Activated effector memory CD4-positive, alpha-beta T cell treated with anti-CD3 and anti-CD28 coated beads, Interleukin-2, amount 50 U/mL, for 16 hours (primary cell): ENCODE measurements around the gene MYRF.

Experiments used
- DNase-seq: peaks from one replicate; pipeline ENCODE4 v3.0.0-alpha.2; 2020

Gene MYRF

DNA sequence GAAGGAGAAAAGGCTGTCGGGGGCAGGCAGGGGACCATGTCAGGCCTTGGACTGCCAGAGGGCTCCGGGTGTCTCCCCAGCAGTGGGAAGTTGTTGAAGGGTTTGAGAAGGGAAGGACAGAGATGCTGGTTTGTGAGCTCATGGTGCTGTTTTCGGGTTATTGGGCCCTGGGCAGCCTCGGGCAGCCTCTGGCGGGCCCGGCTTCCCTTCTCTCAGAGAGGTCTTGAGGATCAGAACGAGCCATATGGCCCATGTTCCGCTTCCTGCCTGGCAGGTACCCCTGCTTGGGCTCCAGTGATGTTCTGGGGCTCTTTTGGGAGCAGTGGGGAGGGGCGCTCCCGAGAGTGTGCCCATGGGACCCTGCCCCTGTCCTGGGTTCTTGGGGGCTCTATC is 9.8 kb downstream of the MYRF start:
- no peak for DNase-seq

- no peak for DNase-seq
Measured at GRCh38 chr11:61762798-61763197, 10.4 kb downstream of the MYRF start.

- DNase-seq, result no peak
Measured at GRCh38 chr11:61763930-61764605, 11.6 kb downstream of the MYRF start.

GRCh38 chr11:61764606-61765260 is 12.3 kb downstream of the MYRF start:
- no peak for DNase-seq

DNA sequence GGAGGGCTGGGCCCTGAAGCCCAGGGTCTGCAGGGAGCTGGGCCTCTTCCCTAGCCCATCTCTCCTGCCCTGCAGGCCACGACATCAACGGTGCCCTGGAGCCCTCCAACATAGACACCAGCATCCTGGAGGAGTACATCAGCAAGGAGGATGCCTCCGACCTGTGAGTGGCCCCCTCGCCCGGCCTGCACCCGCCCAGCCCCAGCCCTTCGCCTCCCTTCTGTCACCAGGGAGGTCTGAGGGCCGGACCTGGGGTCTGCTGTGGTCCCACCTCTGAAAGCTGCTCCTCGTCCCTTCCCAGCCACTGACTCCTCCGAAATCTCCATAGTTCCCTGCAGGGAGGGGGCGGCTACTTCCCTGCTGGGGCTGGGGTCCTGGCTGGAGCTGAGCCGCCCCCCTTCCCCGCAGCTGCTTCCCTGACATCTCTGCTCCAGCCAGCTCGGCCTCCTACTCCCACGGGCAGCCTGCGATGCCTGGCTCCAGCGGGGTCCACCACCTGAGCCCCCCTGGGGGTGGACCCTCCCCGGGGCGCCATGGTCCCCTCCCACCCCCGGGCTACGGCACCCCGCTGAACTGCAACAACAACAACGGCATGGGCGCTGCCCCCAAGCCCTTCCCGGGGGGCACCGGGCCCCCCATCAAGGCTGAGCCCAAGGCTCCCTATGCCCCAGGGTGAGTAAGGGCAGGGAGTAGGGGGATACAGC is 13.3 kb downstream of the MYRF start:
- DNase-seq, result no peak

DNA sequence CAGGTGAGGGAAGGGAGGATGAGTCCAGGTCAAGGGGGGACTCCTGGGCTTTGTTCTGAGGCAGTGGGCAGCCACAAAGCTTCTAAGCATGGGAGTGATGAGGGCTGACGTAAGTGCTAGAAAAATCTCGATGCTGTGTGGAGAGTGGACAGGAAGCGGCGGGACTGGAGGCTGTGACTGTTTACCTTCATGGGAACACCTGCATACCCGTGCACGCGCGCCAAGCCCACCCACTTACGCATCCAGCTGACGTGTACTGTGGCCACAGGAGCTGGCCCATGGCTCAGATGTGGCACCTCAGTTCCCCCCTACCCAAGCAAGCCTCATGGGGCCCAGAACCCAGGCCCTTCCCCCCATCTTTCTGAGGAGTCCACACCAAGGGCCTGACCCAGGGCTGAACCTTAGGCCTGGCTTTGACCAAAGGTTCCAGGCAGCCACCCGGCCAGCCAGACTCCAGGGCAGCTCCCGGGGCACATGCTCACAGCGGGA is 14.0 kb downstream of the MYRF start:
- no peak for DNase-seq

DNA sequence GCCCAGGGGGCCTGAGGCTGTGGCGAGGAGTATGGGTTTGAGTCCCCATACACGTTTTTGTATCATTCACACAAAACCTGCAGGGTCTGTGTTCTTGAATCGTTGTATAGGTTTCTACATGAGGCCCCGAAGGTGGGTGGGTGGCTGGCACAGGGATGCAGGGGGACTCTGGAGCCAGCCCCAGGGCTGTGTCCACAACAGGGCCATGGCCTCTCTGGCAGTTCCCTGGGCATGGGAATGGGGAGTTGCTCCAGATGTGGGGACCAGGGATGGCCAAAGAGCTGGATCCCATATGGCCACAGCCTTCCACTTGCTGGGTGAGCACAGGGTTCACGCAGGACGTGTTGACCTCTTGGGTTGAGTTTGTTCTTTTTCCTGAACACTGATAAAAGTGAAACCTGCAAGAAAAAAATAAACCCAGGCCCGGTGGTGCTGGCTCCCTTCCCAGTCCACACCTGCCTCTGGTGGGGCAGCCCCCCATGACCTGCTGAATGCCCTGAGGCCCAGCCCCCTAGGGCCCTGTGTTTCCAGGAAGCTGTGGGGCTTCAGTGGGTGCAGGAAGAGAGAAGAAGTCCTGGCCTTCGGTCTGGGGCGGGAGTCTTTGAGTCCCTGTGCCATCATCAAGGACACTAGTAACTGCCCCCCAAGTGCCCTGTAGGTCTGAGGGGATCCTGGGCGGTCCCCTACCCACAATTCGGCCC is 16.1 kb downstream of the MYRF start:
- DNase-seq, result no peak

DNA sequence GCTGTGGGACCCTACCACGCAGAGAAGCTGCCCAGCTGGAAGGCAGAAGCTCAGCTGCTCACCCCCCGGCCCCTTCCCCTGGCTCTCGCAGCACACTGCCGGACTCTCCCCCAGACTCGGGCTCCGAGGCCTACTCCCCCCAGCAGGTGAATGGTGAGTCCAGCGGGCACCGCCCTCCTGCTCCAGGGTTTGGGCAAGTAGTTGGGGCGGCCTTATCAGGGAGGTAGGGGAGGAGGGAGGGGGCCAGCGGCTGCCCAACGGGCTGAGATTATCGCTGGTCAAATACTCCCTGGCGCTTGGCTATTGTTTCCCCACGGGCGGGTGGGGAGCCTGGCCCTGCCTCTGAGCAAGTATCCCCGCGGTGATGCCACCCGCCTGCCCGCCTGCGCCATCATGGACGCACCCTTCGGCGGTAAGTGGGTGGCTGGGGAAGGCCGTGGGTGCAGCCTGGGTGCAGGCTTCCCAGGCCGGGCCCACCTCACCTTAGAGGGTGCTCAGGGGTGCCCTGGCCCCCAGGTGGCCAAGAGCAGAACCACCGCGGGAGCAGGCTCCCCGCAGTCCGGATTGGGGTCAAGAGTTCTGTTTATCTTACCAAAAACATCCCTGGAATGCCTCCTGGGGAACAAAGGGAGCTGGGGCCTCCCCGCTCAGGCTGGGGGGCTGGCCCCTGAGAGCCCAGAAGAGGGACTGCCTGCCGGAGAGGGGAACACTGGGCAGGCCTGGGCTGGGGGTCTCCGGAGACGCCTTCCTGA is 16.9 kb downstream of the MYRF start:
- DNase-seq, result no peak

DNA sequence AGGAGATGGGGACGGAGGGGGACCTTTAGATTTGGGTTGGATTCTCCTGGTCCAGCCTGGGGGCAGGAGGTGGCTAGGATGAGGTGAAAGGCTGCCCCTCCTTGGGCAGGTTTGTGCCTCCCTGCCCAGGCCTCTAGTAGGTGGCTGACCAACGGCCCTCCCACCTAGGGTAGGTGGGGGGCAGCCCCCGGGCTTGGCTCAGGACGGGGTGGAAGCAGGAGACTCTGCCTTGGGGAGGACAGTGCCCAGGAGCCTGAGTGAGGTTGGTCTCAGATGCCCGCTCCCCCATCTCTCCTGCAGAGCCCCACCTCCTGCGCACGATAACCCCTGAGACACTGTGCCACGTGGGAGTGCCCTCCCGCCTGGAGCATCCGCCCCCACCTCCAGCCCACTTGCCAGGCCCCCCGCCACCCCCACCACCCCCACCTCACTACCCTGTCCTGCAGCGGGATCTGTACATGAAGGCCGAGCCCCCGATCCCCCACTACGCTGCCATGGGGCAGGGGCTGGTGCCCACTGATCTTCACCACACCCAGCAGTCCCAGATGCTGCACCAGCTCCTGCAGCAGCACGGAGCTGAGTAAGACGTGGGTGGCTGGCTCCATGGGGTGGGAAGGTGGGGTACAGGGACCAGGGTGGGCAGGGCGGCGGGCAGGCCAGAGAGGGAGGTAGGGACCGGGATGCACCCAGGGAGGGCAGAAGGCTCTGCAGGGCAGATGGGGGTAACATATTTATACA is 17.7 kb downstream of the MYRF start:
- DNase-seq, result no peak

- DNase-seq, result no peak
Measured at GRCh38 chr11:61771195-61771894, 18.9 kb downstream of the MYRF start.

DNA sequence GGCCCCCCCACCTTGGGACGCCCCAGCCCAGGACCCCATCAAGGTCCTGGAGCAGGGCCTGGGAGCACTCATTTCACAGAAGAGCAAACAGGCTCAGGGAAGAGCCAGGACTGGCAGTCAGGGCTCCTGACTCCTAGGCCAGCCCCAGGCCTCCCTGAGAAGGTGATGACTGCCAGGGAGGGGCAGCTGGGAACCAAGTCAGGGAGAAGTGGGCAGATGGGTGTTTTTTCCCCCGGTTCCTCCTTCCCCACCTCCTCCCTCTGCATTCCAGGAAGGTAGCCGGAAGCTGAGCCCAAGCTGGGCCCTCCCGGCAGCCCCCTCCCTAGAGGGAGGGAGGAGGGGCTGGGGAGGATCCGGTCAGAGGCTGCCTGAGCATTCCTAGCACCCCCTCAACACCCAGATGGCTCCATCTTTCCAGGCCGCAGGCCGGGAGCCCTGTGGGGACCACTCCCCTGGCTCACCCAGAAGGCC is 19.6 kb downstream of the MYRF start:
- DNase-seq, result no peak

DNA sequence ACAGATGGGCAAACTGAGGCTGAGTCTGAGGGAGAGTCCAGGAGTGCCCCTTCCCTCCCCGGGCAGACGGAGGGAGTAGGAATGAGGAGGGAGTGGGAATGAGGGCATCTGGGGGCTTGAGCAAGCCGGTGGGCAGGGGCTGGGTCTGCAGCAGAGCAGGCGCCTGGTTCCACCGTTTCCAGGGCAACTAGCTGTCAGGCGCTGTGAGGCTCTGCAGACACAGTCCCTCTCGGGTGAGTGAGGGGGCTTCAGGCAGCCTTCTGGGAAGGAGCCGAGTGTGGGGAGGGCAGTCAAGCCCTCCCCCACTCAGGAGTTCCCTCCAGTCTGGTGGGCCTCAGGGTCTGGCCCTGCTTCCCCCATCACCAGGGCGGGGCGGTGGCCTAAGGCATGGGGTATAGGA is 20.9 kb downstream of the MYRF start:
- no peak for DNase-seq

GRCh38 chr11:61773809-61774208 is 21.4 kb downstream of the MYRF start:
- no peak for DNase-seq

GRCh38 chr11:61774411-61774810 is 22.0 kb downstream of the MYRF start:
- no peak for DNase-seq

GRCh38 chr11:61775106-61775505 is 22.7 kb downstream of the MYRF start:
- no peak for DNase-seq

DNA sequence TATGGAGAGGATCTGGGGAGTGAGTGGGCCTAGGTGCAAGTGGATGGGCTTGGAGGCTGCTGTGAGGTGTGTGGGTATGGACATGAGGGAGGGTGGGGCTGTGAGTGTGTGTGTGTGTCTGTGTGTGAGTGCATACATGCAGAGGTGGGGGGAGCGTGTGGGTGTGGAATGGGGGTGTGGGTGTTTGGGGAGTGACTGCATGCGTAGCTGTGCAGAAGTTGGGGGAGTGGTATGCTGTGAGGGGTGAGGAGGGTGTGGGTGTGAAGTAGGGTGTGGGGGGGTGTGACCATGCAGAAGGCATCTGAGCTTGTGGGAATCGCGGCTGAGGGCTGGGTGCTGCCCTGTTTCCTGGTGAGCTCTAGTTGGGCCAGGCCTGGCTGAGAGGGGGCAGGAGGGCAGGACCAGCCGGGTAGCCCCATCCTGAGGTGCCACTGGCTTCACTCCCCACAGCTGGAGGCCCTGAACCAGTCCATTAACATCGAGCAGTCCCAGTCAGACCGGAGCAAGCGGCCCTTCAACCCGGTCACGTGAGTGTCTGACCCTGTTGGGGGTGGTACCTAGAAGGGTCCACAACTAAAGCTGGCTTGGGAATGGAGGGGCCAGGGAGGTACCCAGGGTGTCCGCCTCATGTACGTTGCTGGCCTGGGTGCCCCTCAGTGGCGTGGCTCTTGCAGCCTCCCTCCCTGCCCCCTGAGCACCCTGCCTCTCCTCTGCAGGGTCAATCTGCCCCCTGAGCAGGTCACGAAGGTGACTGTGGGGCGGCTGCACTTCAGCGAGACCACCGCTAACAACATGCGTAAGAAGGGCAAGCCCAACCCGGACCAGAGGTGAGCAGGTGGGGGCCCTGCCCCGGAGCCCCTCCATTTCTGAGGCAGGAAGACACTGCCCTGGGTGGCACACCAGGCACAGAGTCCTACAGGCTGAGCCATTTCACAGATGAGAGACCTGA is 23.4 kb downstream of the MYRF start:
- no peak for DNase-seq

DNA sequence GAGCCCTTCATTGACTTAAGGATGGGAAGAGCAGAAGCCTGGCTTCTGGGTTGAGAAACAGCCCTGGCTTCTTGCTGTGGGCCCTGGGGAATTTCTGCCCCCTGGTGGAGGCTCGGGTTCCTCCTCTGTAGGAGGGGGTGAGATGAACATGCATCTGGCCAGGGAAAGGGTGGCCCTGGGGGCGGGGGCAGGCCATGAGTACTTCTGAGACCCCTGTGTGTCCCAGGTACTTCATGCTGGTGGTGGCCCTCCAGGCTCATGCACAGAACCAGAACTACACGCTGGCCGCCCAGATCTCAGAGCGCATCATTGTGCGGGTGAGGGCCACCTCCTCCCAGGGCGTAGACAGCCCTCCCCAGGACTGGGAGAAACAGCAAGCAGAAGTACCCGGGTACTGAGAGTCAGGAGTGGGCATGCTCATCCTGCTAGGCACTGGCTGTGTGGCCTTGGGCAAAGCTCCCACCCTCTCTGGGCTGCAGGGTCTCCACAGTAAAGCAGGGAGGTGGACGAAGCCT is 24.2 kb downstream of the MYRF start:
- peak; percentile 80 for DNase-seq

DNA sequence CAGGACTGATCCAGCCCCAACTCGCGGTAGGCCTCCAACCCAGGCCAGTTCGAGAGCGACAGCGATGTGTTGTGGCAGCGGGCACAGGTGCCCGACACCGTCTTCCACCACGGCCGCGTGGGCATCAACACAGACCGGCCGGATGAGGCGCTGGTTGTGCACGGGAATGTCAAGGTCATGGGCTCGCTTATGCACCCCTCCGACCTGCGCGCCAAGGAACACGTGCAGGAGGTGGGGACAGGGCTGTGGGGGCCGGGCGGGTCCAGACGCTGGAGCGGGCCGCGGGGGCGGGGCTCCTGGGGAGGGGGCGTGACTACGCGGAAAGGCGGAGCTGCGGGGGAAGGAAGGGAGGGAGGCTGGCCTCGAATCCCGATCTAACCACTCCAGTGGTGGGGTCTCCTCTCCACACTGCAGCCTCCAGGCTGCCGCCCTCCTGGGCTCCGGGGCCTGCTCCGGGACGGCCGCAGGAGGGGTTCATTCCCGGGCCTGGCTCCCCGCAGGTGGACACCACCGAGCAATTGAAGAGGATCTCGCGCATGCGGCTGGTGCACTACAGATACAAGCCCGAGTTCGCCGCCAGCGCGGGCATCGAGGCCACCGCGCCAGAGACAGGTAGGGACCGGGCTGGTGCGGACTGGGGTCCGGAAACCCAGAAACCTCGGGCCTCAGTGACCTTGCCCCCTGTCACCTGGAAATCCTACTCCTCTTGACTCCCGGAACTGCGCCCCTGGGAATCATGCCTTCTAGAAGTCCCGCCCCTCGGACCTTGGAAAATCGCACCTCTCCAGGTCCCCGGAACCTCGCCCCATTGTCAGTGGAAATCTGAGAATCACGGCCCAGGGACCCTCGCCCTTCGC is 25.0 kb downstream of the MYRF start:
- peak; percentile 87 for DNase-seq
